Kidney (tissue), 14 donors: ENCODE results near the gene NCKAP5. TPM values are rescaled to one million over a fixed set of nuclear protein-coding genes. Genes with fewer than 3 reads are reported as not detected.

Experiments used
- DNase-seq, 5 donors: peaks; one replicate each; pipeline ENCODE4 v3.0.0-alpha.2; 2013 to 2020
- FAIRE-seq: peaks from 2 replicates; lab custom pipeline; 2012; peaks lifted over from hg19 to GRCh38; lab: Jason Lieb, UNC
- H3K27ac ChIP-seq, 2 donors: one replicate each; pipeline ENCODE4 v1.7.0; 2013; ENCODE audit warnings: low read depth in 2 of 2, low read length in 2 of 2, inconsistent platforms in 1 of 2
- H3K27me3 ChIP-seq: one replicate; pipeline ENCODE4 v1.7.1; 2013; ENCODE audit warnings: low read length, inconsistent platforms; ENCODE audit not compliant: control insufficient read depth, insufficient read depth
- H3K36me3 ChIP-seq, 3 donors: one replicate each; pipeline versions ENCODE4 v1.7.0 to v1.7.1; 2013; ENCODE audit warnings: low read length in 3 of 3, control low read depth in 1 of 3, inconsistent platforms in 1 of 3; ENCODE audit not compliant: insufficient read depth in 3 of 3, control insufficient read depth in 2 of 3
- H3K4me1 ChIP-seq, 3 donors: one replicate each; pipeline versions ENCODE4 v1.7.0 to v1.7.1; 2013; ENCODE audit warnings: low read length in 3 of 3, inconsistent platforms in 1 of 3, low read depth in 1 of 3; ENCODE audit not compliant: control insufficient read depth in 2 of 3, insufficient read depth in 2 of 3
- H3K4me3 ChIP-seq, 3 donors: one replicate each; pipeline versions ENCODE4 v1.7.0 to v1.8.1; 2013; ENCODE audit warnings: low read length in 3 of 3, control low read depth in 1 of 3, inconsistent platforms in 1 of 3
- H3K9ac ChIP-seq, 3 donors: one replicate each; pipeline versions ENCODE4 v1.7.0 to v1.7.1; 2013; ENCODE audit warnings: low read length in 3 of 3, control low read depth in 1 of 3, inconsistent platforms in 1 of 3
- H3K9me3 ChIP-seq, 3 donors: one replicate each; pipeline versions ENCODE4 v1.7.0 to v1.7.1; 2013; ENCODE audit warnings: low read length in 3 of 3, control low read depth in 1 of 3, inconsistent platforms in 1 of 3; ENCODE audit not compliant: control insufficient read depth in 2 of 3, insufficient read depth in 1 of 3
- intact Hi-C: fragments of 100-400 bp; cut with DNase I; formaldehyde crosslinking; loops from one replicate; pipeline ENCODE4 v1.11.1; 2022
- polyA plus RNA-seq: library from polyadenylated mRNA; stranded (reverse); fragments of 350-450 nt; fragmentation: Illumina TruSeq; extraction: RNeasy Lipid Tissue Mini Kit (QIAGEN cat#74804); gene quantifications from one replicate; pipeline ENCODE4 v1.2.3, GENCODE V29; 2014; ENCODE audit warnings: low read depth, low replicate concordance; ENCODE audit not compliant: insufficient read depth
- total RNA-seq: library from RNA; stranded (reverse); fragmentation: NEBNext Ultra II Directional; extraction: Animal tissue kit (Norgen Biotek cat#: 25700); gene quantifications from one replicate; pipeline ENCODE4 v1.2.1, GENCODE V29; 2021
- TF ChIP-seq, protein P1 (sequence below): IDR thresholded peaks from 3 replicates; pipeline ENCODE4 v1.5.1; 2012; ENCODE audit warnings: mild to moderate bottlenecking, moderate library complexity, borderline replicate concordance; ENCODE audit not compliant: insufficient read depth; ENCODE audit errors: extremely low read depth
- donor health status: control.
- donor health status: control.
- donor health status: control.
- donor health status: control.
- donor health status: control.
- donor health status: DM: yes; HTN: yes; CAD: no.
- donor health status: Normal renal cell carcinoma (clear cell type).

The NCKAP5 gene
- total and polyA plus RNA-seq, 2 donors from 2014 or later, result 1.8 to 2.9 TPM

- DNase-seq (no peak), FAIRE-seq (no peak)
- Histone ChIP-seq H3K9me3 (no peaks in the 10 kb centered on the region), H3K4me1 (peaks cover 0 to 3% (median 0%) of the 10 kb centered on the region in 3 donors), H3K4me3 (no peak overlapping the region), H3K36me3 (no peaks in the 10 kb centered on the region), H3K27ac (no peak overlapping the region), H3K9ac (no peak overlapping the region), H3K27me3 (no peaks in the 10 kb centered on the region)
- TF ChIP-seq, protein P1, sequence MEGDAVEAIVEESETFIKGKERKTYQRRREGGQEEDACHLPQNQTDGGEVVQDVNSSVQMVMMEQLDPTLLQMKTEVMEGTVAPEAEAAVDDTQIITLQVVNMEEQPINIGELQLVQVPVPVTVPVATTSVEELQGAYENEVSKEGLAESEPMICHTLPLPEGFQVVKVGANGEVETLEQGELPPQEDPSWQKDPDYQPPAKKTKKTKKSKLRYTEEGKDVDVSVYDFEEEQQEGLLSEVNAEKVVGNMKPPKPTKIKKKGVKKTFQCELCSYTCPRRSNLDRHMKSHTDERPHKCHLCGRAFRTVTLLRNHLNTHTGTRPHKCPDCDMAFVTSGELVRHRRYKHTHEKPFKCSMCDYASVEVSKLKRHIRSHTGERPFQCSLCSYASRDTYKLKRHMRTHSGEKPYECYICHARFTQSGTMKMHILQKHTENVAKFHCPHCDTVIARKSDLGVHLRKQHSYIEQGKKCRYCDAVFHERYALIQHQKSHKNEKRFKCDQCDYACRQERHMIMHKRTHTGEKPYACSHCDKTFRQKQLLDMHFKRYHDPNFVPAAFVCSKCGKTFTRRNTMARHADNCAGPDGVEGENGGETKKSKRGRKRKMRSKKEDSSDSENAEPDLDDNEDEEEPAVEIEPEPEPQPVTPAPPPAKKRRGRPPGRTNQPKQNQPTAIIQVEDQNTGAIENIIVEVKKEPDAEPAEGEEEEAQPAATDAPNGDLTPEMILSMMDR, result no peak
- intact Hi-C loops, result no loop called here
These were observed 886.5 kb downstream of the NCKAP5 start for GRCh38 chr2:132681766-132682165.

- TF ChIP-seq, protein P1, result no peak
- peaks cover 0 to 3% (median 0%) of the 10 kb centered on the region in 3 donors for H3K4me1 ChIP-seq
- H3K27me3 ChIP-seq, result no peaks in the 10 kb centered on the region
- intact Hi-C loops, result no loop called here
- no peak overlapping the region for H3K9ac ChIP-seq
- H3K27ac ChIP-seq, result no peak overlapping the region
- H3K9me3 ChIP-seq, result no peaks in the 10 kb centered on the region
- DNase-seq (no peak), FAIRE-seq (no peak)
- no peaks in the 10 kb centered on the region for H3K36me3 ChIP-seq
- H3K4me3 ChIP-seq, result no peak overlapping the region
These were observed 887.7 kb downstream of the NCKAP5 start for GRCh38 chr2:132680544-132680943.

DNA sequence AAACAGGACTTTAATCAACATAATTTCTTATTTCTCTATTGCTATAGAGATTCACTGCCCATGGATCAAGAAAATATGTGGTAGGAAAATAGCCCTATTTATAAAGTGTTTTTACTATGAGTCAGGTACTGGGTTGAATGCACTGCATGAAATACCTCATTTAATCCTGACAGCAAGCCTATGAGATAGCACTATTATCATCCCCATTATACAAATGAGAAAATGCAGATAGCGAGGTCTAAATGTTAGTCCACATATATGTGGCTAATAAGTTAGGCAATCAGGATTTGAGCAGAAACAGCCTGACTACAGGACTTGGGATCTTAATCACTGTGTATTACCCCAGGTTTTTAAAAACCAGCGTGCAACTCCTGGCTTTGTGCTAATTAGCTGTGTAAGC, 889.8 kb downstream of the NCKAP5 start:
- Histone ChIP-seq H3K9me3 (no peaks in the 10 kb centered on the region), H3K9ac (no peak overlapping the region), H3K27ac (no peak overlapping the region), H3K4me3 (no peak overlapping the region), H3K36me3 (no peaks in the 10 kb centered on the region), H3K4me1 (peaks cover 0 to 3% (median 0%) of the 10 kb centered on the region in 3 donors), H3K27me3 (no peaks in the 10 kb centered on the region)
- FAIRE-seq (no peak), DNase-seq (no peak)
- TF ChIP-seq, protein P1, result no peak
- intact Hi-C loops, result no loop called here

DNA sequence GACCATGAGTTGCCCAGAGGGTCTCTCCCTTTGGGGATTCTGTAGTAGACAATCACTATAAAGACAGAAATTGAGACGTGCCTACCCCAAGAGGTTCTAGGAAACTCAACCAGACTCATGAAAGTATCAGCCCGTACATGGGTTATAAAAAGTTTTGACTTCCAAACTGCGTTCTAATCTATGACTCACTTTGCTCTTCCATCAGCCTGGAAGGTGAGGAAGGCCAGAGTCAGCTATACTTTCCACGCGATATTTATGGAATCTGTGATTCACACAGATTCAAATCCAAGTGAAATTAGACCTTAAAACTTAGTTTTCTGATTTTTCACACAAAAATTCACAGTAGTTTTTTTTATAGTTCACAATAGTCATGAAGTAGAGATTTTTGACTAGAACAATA, 890.6 kb downstream of the NCKAP5 start:
- DNase-seq (no peak), FAIRE-seq (no peak)
- no peak overlapping the region for H3K27ac ChIP-seq
- H3K9ac ChIP-seq, result no peak overlapping the region
- no peaks in the 10 kb centered on the region for H3K9me3 ChIP-seq
- intact Hi-C loops, result no loop called here
- H3K4me1 ChIP-seq, result peaks cover 0 to 3% (median 0%) of the 10 kb centered on the region in 3 donors
- TF ChIP-seq, protein P1, result no peak
- H3K27me3 ChIP-seq, result no peaks in the 10 kb centered on the region
- H3K4me3 ChIP-seq, result no peak overlapping the region
- H3K36me3 ChIP-seq, result no peaks in the 10 kb centered on the region
